ENCODE measurements around the gene BCAT1.

- no peak for TF ChIP-seq CTCF (IDR thresholded peaks at IDR 0.05)
- TF ChIP-seq POLR2A (IDR thresholded peaks at IDR 0.05) = no peak
These were observed 84.1 kb downstream of the BCAT1 start for GRCh38 chr12:24864796-24865125.

Measured in Peyer's patch (tissue), 4 donors.